GM23338 (cell line): Measurements from ENCODE around the gene DESI2. TPM values are rescaled to one million over a fixed set of nuclear protein-coding genes. Genes with fewer than 3 reads are reported as not detected.

Experiments
- ATAC-seq: fragments of 200-7000 bp; cut with Tn5 transposase; 3 replicates; pipeline ENCODE4 v1.9.1; 2020
- DNase-seq: peaks from one replicate; pipeline ENCODE4 v3.0.0-alpha.2; 2015; ENCODE audit warnings: low spot score
- H2AFZ ChIP-seq: fragments of 200-600 bp; sonication (generic); 2 replicates; pipeline ENCODE4 v1.8.0; 2016; ENCODE audit warnings: antibody characterized with exemption, mild to moderate bottlenecking, moderate library complexity
- H3F3A ChIP-seq: fragments of 200-600 bp; sonication (generic); replicated peaks from 2 replicates; pipeline ENCODE4 v1.8.0; 2017; ENCODE audit warnings: antibody characterized with exemption, mixed run types, low read depth
- H3K27ac ChIP-seq: fragments of 200-600 bp; sonication (generic); 2 replicates; pipeline ENCODE4 v1.6.1; 2016; ENCODE audit warnings: low read depth
- H3K27me3 ChIP-seq: fragments of 200-600 bp; sonication (generic); 2 replicates; pipeline ENCODE4 v1.8.0; 2016; ENCODE audit warnings: mild to moderate bottlenecking, mixed run types, moderate library complexity; ENCODE audit not compliant: insufficient read depth
- H3K36me3 ChIP-seq: fragments of 200-600 bp; sonication (generic); 2 replicates; pipeline ENCODE4 v1.8.0; 2016; ENCODE audit warnings: mild to moderate bottlenecking; ENCODE audit not compliant: insufficient read depth
- H3K4me1 ChIP-seq: fragments of 200-600 bp; sonication (generic); 2 replicates; pipeline ENCODE4 v1.8.0; 2016; ENCODE audit warnings: mild to moderate bottlenecking, moderate library complexity; ENCODE audit not compliant: insufficient read depth
- H3K4me2 ChIP-seq: fragments of 200-600 bp; sonication (generic); 2 replicates; pipeline ENCODE4 v1.7.1; 2017; ENCODE audit warnings: mixed run types
- H3K4me3 ChIP-seq: fragments of 200-600 bp; sonication (generic); 2 replicates; pipeline ENCODE4 v1.6.1; 2016; ENCODE audit warnings: mixed run types
- H3K79me2 ChIP-seq: fragments of 200-600 bp; sonication (generic); replicated peaks from 2 replicates; pipeline ENCODE4 v1.8.0; 2017; ENCODE audit warnings: mild to moderate bottlenecking; ENCODE audit not compliant: insufficient read depth
- H3K9me2 ChIP-seq: fragments of 200-600 bp; sonication (generic); 2 replicates; pipeline ENCODE4 v1.8.0; 2017; ENCODE audit not compliant: insufficient read depth
- H4K20me1 ChIP-seq: fragments of 200-600 bp; sonication (generic); replicated peaks from 2 replicates; pipeline ENCODE4 v1.8.0; 2017; ENCODE audit warnings: mild to moderate bottlenecking; ENCODE audit not compliant: insufficient read depth
- H3K27ac Mint-ChIP-seq: 2 replicates; pipeline ENCODE4 v1.8.0; 2020; ENCODE audit warnings: inconsistent platforms, mild to moderate bottlenecking, moderate library complexity, mixed read lengths
- H3K27me3 Mint-ChIP-seq: 3 replicates; pipeline ENCODE4 v1.8.0; 2022; ENCODE audit warnings: low read depth, mild to moderate bottlenecking, moderate library complexity, mixed read lengths, inconsistent platforms; ENCODE audit not compliant: insufficient read depth, poor library complexity
- H3K36me3 Mint-ChIP-seq: 3 replicates; pipeline ENCODE4 v1.8.0; 2021; ENCODE audit warnings: low read depth, mild to moderate bottlenecking, inconsistent platforms, moderate library complexity, mixed read lengths
- H3K4me1 Mint-ChIP-seq: 3 replicates; pipeline ENCODE4 v1.8.0; 2020; ENCODE audit warnings: mild to moderate bottlenecking, inconsistent platforms, mixed read lengths
- H3K4me3 Mint-ChIP-seq: 3 replicates; pipeline ENCODE4 v1.8.0; 2021; ENCODE audit warnings: moderate library complexity, mild to moderate bottlenecking, inconsistent platforms, mixed read lengths
- H3K9me3 Mint-ChIP-seq: 3 replicates; pipeline ENCODE4 v1.8.0; 2020; ENCODE audit warnings: moderate library complexity, mild to moderate bottlenecking, inconsistent platforms, mixed read lengths
- EZH2 ChIP-seq: fragments of 200-600 bp; sonication (generic); IDR thresholded peaks from one replicate; pipeline ENCODE4 v1.8.0; 2017; ENCODE audit warnings: antibody characterized with exemption, mild to moderate bottlenecking, low read depth; ENCODE audit not compliant: unreplicated experiment
- NANOG ChIP-seq: IDR thresholded peaks from 2 replicates; pipeline ENCODE4 v1.6.1; 2016; ENCODE audit warnings: antibody characterized with exemption, borderline replicate concordance
- STAT1 ChIP-seq: IDR thresholded peaks from one replicate; pipeline ENCODE4 v1.6.1; 2016; ENCODE audit warnings: antibody characterized with exemption; ENCODE audit not compliant: unreplicated experiment
- polyA plus RNA-seq: library from polyadenylated mRNA; unstranded; fragments of >200 nt; fragmentation: Nextera tagmentation; extraction: Ambion mirVana; gene quantifications from 2 replicates; pipeline ENCODE4 v1.2.1, GENCODE V29; 2016
- total RNA-seq: library from RNA; depleted of rRNA; stranded (reverse); fragments of >200 nt; shearing (Covaris generic); gene quantifications from 2 replicates; pipeline ENCODE4 v1.2.3, GENCODE V29; 2014
- TF ChIP-seq, protein P1 (sequence below): fragments of 250-450 bp; sonication (Bioruptor Pico); IDR thresholded peaks from 2 replicates; pipeline ENCODE4 v1.5.0; 2020; ENCODE audit warnings: mild to moderate bottlenecking, moderate library complexity
- TF ChIP-seq, protein P2 (sequence below): IDR thresholded peaks from 2 replicates; pipeline ENCODE4 v1.6.1; 2016; ENCODE audit warnings: antibody characterized with exemption
- TF ChIP-seq, protein P3 (sequence below), 2 experiments: fragments of 200-600 bp in 1 of 2; sonication (generic) in 1 of 2; conservative IDR thresholded peaks; 2 replicates each; pipeline versions ENCODE4 v1.5.1 to v1.6.1; 2016 to 2017; ENCODE audit warnings: antibody characterized with exemption in 2 of 2, low read depth in 2 of 2, mild to moderate bottlenecking in 2 of 2, moderate library complexity in 1 of 2

The DESI2 gene
- total and polyA plus RNA-seq, 2 experiments from 2014 or later, result 145 TPM

- no peak overlapping the region for H3K27ac Mint-ChIP-seq
- no peak overlapping the region for H3K27ac ChIP-seq
- H3K27me3 Mint-ChIP-seq, result peaks cover 4% of the 10 kb centered on the region
These were observed 59.7 kb downstream of the DESI2 start for GRCh38 chr1:244712669-244713068.

GRCh38 chr1:244713332-244713731 lies 60.4 kb downstream of the DESI2 start:
- H3K27me3 ChIP-seq, result no peaks in the 10 kb centered on the region
- no peaks in the 10 kb centered on the region for H3F3A ChIP-seq
- no peak overlapping the region for H2AFZ ChIP-seq
- no peak overlapping the region for H3K4me3 ChIP-seq
- H4K20me1 ChIP-seq, result no peaks in the 10 kb centered on the region; the same call in 1 of the 2 replicates
- no peaks in the 10 kb centered on the region for H3K4me1 Mint-ChIP-seq
- peaks cover 4% of the 10 kb centered on the region for H3K27me3 Mint-ChIP-seq
- H3K27ac ChIP-seq, result no peak overlapping the region
- H3K9me3 Mint-ChIP-seq, result no peaks in the 10 kb centered on the region
- no peak for ATAC-seq
- no peak overlapping the region for H3K4me3 Mint-ChIP-seq
- DNase-seq, result no peak
- no peaks in the 10 kb centered on the region for H3K4me1 ChIP-seq
- no peaks in the 10 kb centered on the region for H3K36me3 Mint-ChIP-seq
- no peak overlapping the region for H3K27ac Mint-ChIP-seq
- H3K4me2 ChIP-seq, result no peak overlapping the region
- no peaks in the 10 kb centered on the region for H3K9me2 ChIP-seq
- TF ChIP-seq, protein P1, sequence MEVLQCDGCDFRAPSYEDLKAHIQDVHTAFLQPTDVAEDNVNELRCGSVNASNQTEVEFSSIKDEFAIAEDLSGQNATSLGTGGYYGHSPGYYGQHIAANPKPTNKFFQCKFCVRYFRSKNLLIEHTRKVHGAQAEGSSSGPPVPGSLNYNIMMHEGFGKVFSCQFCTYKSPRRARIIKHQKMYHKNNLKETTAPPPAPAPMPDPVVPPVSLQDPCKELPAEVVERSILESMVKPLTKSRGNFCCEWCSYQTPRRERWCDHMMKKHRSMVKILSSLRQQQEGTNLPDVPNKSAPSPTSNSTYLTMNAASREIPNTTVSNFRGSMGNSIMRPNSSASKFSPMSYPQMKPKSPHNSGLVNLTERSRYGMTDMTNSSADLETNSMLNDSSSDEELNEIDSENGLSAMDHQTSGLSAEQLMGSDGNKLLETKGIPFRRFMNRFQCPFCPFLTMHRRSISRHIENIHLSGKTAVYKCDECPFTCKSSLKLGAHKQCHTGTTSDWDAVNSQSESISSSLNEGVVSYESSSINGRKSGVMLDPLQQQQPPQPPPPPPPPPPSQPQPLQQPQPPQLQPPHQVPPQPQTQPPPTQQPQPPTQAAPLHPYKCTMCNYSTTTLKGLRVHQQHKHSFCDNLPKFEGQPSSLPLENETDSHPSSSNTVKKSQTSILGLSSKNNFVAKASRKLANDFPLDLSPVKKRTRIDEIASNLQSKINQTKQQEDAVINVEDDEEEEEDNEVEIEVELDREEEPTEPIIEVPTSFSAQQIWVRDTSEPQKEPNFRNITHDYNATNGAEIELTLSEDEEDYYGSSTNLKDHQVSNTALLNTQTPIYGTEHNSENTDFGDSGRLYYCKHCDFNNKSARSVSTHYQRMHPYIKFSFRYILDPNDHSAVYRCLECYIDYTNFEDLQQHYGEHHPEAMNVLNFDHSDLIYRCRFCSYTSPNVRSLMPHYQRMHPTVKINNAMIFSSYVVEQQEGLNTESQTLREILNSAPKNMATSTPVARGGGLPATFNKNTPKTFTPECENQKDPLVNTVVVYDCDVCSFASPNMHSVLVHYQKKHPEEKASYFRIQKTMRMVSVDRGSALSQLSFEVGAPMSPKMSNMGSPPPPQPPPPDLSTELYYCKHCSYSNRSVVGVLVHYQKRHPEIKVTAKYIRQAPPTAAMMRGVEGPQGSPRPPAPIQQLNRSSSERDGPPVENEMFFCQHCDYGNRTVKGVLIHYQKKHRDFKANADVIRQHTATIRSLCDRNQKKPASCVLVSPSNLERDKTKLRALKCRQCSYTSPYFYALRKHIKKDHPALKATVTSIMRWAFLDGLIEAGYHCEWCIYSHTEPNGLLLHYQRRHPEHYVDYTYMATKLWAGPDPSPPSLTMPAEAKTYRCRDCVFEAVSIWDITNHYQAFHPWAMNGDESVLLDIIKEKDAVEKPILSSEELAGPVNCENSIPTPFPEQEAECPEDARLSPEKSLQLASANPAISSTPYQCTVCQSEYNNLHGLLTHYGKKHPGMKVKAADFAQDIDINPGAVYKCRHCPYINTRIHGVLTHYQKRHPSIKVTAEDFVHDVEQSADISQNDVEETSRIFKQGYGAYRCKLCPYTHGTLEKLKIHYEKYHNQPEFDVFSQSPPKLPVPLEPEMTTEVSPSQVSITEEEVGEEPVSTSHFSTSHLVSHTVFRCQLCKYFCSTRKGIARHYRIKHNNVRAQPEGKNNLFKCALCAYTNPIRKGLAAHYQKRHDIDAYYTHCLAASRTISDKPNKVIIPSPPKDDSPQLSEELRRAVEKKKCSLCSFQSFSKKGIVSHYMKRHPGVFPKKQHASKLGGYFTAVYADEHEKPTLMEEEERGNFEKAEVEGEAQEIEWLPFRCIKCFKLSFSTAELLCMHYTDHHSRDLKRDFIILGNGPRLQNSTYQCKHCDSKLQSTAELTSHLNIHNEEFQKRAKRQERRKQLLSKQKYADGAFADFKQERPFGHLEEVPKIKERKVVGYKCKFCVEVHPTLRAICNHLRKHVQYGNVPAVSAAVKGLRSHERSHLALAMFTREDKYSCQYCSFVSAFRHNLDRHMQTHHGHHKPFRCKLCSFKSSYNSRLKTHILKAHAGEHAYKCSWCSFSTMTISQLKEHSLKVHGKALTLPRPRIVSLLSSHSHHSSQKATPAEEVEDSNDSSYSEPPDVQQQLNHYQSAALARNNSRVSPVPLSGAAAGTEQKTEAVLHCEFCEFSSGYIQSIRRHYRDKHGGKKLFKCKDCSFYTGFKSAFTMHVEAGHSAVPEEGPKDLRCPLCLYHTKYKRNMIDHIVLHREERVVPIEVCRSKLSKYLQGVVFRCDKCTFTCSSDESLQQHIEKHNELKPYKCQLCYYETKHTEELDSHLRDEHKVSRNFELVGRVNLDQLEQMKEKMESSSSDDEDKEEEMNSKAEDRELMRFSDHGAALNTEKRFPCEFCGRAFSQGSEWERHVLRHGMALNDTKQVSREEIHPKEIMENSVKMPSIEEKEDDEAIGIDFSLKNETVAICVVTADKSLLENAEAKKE (CRISPR knock-in tag), result no peak
- no peak for TF ChIP-seq NANOG
- no peak for TF ChIP-seq STAT1
- H3K79me2 ChIP-seq, result no peaks in the 10 kb centered on the region
- H3K36me3 ChIP-seq, result no peaks in the 10 kb centered on the region

More at GRCh38 chr1:244712669-244713068, 59.7 kb downstream of the DESI2 start:
- no peaks in the 10 kb centered on the region for H3K4me1 Mint-ChIP-seq
- no peaks in the 10 kb centered on the region for H3K36me3 Mint-ChIP-seq
- no peaks in the 10 kb centered on the region for H3F3A ChIP-seq
- no peaks in the 10 kb centered on the region for H3K79me2 ChIP-seq
- no peak overlapping the region for H3K4me2 ChIP-seq
- H3K27me3 ChIP-seq, result no peaks in the 10 kb centered on the region
- H3K4me1 ChIP-seq, result no peaks in the 10 kb centered on the region
- TF ChIP-seq, protein P2, sequence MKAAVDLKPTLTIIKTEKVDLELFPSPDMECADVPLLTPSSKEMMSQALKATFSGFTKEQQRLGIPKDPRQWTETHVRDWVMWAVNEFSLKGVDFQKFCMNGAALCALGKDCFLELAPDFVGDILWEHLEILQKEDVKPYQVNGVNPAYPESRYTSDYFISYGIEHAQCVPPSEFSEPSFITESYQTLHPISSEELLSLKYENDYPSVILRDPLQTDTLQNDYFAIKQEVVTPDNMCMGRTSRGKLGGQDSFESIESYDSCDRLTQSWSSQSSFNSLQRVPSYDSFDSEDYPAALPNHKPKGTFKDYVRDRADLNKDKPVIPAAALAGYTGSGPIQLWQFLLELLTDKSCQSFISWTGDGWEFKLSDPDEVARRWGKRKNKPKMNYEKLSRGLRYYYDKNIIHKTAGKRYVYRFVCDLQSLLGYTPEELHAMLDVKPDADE, result no peak
- no peak for TF ChIP-seq EZH2
- TF ChIP-seq, protein P3, sequence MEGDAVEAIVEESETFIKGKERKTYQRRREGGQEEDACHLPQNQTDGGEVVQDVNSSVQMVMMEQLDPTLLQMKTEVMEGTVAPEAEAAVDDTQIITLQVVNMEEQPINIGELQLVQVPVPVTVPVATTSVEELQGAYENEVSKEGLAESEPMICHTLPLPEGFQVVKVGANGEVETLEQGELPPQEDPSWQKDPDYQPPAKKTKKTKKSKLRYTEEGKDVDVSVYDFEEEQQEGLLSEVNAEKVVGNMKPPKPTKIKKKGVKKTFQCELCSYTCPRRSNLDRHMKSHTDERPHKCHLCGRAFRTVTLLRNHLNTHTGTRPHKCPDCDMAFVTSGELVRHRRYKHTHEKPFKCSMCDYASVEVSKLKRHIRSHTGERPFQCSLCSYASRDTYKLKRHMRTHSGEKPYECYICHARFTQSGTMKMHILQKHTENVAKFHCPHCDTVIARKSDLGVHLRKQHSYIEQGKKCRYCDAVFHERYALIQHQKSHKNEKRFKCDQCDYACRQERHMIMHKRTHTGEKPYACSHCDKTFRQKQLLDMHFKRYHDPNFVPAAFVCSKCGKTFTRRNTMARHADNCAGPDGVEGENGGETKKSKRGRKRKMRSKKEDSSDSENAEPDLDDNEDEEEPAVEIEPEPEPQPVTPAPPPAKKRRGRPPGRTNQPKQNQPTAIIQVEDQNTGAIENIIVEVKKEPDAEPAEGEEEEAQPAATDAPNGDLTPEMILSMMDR (conservative IDR thresholded peaks at IDR 0.05; ENCODE audit: low read depth in 2 of 2), result no peak
- H3K9me3 Mint-ChIP-seq, result no peaks in the 10 kb centered on the region
- H3K4me3 ChIP-seq, result no peak overlapping the region
- no peak for ATAC-seq
- H4K20me1 ChIP-seq, result no peaks in the 10 kb centered on the region; the same call in 1 of the 2 replicates
- H3K36me3 ChIP-seq, result no peaks in the 10 kb centered on the region
- H3K4me3 Mint-ChIP-seq, result no peak overlapping the region
- no peaks in the 10 kb centered on the region for H3K9me2 ChIP-seq
- no peak overlapping the region for H2AFZ ChIP-seq
- no peak for DNase-seq
